Stimulated activated CD8-positive, alpha-beta memory T cell treated with anti-CD3 and anti-CD28 coated beads, Interleukin-12 subunit alpha, Interleukin-12 subunit beta, amount 100 ng/mL, for 24 hours (primary cell): ENCODE results near the gene RCAN3.

Experiments used
- DNase-seq: peaks from one replicate; pipeline ENCODE4 v3.0.0-alpha.2; 2020; ENCODE audit errors: extremely low read depth

Gene RCAN3

DNA sequence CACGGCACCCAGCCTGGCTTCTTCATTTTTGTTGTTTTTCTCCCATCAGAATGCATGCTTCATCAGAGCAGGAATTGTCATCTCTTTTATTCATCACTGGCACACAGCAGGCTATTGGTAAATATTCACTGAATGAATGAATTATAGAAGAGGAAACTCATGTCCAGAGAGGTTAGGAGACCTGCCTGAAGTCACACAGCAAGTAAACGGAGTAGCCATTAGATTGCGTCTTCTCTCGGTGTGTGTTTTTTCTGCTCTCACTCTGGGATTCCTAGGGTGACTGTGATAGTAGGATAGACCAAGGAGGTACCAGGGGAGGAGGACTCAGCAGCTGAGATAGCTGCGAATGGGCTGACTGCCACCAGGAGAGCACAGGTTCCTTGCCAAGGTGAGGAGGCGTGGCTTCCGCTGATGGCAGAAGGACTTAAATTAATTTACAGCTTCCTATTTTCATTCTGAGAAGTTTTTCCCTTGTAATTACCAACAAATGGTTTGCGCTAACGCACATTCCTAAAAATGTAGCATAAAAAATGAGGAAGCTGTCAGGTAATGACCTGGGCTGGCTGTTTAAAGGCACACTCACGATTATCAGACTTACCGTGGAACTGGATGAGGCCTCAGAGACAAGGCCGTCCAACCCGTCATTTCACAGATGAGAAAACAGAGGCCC lies 48.8 kb downstream of the RCAN3 start:
- no peak for DNase-seq

GRCh38 chr1:24551960-24552571 lies 49.4 kb downstream of the RCAN3 start:
- DNase-seq, result no peak

DNA sequence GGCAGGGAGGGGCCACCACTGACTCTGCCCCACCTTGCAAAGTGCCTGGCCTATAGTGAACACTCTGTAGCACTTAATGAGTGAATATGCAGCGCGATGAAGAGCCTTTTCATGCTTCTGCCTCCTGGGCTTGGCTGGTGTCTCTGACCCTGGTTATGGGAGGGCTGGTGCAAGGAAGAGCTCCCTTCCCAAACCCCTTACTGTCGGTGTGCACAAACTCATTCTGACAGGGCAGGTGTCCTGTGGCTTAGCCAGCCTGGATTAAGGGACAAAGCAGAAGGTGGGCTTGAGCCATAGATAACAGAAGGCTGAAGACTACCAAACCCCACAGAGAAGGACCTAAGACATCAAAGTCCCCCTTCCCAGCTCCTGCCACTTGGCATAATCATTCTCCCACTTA lies 51.3 kb downstream of the RCAN3 start:
- DNase-seq, result no peak

DNA sequence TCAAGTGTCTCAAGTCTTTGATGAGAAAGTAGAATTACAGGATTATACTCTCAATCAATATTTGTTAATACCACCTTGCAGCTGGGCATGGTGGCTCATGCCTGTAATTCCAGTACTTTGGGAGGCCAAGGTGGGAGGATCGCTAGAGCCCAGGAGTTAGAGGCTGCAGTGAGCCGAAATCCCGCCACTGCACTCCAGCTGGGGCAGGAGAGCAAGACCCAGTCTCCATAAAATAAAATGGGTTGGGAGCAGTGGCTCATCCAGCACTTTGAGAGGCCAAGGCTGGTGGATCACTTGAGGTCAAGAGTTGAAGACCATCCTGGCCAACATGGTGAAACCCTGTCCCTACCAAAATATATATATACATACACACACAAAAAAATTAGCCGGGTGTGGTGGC lies 52.1 kb downstream of the RCAN3 start:
- DNase-seq, result no peak

DNA sequence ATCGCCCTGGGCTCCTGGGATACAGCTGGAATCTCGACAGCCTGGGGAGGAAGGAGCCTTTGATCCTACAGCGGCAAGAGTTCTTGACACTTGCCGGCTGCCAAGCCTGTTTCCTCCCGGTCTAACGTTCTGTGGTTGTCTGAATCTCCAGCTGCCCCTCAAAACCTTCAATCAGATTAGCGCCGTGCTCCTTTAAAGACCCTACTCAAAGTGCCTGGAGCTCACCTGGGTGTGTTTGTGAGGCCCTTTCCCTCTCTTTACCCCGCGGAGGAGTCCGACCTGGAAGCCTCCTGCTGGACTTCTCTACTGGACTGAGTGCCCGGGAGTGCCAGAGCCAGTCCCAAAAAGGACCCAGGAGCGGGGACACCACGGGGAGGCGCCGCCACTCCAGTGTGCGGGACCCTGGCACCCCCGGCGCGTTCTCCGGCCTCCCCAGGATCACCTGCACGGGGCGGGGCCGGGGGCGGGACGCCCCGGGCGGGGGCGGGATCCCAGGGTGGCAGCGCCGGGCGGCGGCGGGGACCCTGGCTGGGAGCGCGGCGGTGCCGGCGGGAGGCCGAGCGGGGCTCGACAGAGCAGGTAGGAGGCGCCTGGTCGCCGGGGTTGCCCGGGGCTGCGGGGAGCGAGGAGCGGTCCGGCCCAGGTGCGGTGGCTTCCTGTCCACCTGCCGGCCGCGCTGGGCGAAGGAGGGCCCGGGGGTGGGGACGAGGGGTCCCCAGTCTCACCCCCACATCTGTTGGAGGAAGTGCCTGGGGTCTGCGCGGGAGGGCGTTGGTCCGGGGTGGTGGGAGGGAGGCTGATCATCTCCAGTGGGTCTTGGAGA lies 53.2 kb downstream of the RCAN3 start, which contains the start of gene NCMAP:
TSS of gene NCMAP (plus strand) at position 497 of the 823 bp plus-strand sequence. CDS start 39,344 bp downstream, outside the sequence.
- DNase-seq, result no peak

DNA sequence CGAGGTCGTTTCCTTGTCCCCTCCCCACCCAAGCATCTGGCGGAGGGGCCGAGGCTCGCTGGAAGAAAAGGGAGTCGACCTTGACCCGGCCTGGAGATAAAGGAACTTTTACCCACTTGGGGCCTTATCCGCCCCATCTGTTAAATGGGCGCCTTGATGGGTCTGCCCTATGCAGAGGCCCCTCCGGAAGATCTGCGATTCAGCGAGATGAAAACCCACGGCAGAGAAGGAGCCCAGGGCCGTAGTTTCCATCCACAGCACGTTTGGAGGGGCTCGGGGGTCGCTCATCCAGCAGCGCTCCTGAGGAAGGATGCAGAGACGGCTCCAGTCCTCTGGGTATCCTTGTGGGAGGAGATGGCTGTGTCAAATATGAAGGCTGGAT lies 53.8 kb downstream of the RCAN3 start:
- no peak for DNase-seq

DNA sequence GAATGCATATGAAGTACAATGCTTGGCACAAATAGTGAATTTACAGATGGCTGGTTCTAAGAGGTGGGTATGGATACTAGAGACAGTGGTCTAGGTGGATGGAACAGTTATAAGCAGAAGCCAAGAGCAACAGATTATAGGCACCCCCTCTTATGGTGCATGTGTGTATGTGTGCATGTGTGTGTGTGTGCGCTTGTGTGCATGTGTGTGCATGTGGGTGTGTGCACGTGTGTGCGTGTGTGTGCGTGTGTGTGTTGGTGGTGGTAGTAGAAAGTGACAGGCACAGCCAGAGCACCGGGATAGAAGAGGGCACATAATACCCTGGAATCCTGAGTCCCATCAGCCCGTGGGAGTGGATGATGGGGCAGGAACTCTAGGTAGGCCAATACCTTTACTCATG lies 54.6 kb downstream of the RCAN3 start:
- DNase-seq, result no peak

DNA sequence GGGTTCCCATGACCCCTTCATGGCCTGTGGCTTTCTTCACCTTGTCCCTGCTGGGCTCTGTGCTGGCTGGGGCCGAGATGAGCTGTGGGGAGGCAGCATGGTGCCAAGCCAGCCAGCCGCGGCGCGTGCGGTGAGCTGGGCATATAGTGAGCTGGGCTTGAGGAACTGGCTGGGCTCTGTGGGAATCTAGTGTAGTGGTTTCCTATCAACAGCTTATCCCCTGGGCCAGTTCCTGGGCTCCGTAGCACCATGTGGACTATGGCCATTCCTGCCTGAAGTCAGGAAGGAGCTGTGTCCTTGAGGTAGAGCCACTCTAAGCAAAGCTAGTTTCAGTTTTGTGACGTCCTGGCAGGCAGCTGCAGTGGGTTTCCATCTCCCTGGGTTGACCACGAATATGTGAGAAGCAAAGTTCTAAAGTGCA lies 55.1 kb downstream of the RCAN3 start:
- no peak for DNase-seq

DNA sequence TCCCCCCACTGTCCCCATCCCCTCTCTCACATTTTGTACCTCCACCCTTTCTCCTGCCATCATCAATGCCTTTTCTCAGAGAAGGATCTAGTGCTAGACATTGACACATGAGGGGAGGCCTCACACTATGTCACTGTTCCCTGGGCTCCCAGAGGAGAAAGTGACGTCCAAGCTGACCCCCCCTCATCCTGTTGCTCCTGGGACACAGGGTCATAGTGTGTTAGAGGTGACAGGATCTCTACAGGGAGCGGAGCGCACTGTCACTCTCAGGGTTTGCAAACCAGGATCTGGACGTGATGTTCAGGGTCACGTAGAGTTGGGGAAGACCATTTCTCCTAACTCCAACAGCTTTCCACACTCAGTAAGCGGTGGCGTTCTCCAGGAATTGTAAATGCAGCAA lies 55.8 kb downstream of the RCAN3 start:
- no peak for DNase-seq

DNA sequence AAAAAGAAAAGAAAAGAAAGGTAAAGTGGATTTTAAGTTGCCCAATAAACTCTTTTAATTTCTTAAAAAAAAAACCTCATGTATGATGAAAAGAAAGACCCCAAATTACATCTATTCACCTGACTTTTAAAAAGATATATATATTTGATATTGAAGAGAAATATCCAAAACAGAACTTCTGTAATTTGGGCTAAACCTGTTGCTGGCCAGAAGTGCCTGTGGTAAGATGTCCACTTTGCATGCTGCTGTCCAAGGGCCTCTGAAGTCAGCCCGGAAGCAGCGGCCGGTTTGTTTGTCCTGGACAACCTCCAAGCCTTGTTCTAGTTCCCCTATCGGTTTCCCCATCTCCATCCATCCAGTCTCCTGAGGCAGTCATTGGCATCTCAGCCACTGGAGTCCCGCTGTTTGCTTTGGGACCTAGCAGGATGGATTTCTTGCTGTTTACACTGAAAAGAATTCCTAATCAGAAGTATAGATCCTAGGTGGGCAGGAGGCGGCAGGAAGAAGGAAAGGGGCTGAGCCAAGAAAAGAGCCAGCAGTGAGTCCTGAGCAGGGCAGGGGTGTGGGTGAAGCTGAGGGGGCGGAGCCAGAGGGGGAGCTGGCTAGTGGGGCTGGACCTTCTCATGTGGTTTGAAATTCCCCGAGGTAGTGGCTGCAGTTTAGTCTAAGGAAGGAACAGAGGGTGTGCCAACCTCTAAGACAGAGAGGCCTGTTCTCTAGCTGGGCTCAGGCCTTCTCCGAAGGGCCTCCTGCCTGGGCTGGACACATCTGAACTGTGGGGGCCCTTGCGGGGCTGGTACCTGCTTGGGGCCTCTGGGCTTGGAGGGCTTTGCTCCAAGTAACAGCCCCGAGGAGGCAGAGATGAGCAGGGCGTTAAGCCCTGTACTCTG lies 56.5 kb downstream of the RCAN3 start:
- DNase-seq, result no peak

DNA sequence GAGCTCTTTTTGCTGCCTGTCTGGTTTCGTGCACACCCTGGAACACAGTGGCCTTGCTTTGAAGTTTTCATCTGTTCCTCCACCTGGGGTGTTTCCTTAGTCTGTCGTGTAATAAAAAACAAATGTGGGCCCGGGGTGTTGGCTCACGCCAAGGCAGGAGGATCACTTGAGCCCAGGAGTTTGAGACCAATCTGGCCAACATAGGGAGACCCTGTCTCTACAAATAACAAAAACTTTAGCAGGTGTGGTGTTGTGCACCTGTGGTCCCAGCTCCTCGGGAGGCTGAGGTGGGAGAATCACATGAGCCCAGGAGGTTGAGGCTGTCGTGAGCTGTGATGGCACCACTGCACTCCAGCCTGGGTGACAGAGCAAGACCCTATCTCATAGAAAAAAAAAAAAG lies 57.7 kb downstream of the RCAN3 start:
- no peak for DNase-seq

- DNase-seq, result no peak
Observed at GRCh38 chr1:24562625-24563024, 60.0 kb downstream of the RCAN3 start.

DNA sequence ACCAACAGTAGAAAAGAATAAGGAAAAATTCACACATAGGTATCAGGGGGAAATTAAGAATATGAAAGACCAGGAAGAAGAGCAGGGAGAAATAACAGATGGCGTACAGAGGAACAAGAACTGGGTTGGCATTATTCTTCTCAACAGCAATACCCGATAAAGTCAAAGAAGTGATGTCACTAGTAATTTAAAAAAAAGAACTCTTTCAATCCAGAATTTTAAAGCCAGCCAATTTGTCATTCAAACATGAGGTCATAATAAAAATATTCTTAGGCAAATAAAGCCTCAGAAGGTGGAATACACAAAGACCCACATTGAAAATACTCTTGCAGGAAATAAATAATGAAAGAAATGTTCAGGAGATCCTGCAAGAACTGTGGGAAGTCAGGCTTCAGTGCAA lies 62.1 kb downstream of the RCAN3 start:
- DNase-seq, result no peak

DNA sequence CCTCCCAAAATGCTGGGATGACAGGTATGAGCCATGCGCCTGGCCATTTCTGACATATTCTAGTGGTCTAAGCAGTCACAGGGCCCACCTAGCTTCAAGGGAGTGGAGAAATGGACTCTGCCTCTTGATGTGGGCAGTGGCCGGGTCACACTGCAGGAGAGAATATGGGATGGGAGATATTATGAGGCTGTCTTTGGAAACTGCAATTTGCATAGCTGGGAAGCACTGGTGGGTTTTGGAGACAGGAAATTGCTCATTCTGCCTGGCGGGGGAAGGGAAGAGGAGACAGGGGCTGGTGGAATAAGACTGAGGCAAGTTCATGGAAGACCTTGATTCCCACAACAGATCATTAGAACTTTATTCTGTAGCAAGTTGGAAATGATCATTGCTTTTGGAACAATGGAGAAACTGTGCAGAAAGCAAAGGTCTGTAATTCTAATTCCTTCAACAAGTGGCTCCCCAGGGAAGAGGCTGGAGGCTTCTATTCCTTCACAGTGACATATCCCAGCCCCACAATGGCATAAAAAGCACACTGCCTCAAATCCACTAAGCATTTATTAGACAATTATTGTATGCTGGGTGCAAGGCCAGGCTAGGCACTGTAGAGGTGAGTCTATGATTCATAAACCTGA lies 63.7 kb downstream of the RCAN3 start:
- no peak for DNase-seq

DNA sequence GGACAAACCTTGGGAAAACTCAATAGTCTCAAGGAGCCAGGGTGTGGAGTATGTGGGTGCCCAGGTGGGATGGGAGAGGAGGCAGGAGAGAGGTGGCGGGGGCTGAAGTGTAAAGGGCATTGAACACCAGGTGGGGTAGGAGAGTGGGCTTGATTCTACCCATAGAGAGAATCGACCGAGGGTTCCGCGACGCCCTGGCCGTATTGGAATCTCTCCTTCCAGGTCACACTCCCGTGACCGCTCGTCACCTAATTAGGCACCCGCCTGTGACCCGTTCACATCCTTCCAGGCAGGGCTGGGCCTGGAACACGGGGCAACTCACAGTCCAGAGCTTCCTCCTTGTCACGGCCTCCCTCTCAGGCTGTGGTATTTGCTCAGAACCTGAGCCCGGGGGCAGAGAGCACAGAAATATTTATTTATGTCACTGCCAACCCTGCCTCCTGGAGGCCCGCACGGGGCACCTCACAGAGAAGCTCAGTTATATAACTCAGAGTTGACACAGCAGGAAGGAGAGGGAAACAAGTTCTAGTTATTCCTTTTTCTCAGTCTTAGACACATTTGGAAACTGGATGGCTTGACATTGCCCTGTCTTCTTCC lies 65.3 kb downstream of the RCAN3 start:
- DNase-seq, result no peak

DNA sequence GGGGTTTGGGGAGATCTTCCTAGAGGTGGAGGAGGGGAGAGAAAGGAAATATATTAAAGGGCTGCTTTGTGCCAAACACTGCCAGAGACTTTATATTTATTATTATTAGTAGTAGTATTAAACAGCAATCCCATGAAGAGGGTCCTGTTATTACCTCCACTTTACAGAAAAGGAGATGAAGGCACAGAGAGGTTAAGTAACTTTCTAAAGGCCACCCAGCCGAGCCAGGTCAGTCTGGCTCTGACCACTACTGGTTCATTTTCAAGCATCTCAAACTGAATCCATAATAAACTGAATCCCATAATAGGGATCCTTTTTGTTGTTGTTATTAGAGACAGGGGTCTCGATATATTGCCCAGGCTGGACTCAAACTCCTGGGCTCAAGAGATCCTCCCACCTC lies 65.8 kb downstream of the RCAN3 start:
- DNase-seq, result no peak

DNA sequence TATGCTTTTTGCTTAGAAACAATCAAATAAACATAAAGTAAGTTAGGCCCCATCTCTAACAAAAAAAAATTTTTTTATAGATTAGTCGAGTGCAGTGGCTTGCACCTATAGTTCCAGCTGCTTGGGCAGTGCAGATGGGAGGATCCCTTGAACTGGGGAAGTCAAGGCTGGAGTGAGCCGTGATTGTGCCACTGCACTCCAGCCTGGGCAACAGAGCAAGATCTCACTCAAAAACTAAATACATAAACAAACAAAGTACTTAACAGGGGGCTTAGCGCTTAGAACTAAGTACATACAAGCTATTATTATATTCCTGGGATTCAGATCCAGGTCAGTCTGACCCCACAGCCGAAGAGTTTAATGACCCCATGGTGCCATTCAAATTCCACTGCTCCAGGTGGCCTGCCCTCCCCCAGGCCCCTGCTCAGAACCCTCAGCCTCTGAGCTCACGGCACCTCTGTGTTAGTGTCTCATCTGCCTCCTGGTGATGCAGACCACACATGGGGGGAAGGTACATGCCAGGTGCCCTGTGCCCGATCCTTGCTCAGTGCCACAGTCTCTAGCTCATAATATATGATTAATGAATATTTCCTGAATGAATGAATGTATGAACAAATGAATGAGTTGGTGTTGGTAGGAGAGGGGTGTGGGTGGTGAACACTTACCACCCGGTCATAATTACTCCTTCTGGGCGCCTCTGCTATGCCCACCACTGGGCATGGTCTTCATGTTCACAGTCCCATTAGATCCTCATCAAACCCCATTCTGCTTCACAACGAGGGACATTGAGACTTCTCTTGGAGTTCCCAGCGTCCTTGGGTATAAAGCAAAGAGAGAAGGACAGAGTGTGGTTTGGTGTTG lies 67.9 kb downstream of the RCAN3 start:
- DNase-seq, result no peak

DNA sequence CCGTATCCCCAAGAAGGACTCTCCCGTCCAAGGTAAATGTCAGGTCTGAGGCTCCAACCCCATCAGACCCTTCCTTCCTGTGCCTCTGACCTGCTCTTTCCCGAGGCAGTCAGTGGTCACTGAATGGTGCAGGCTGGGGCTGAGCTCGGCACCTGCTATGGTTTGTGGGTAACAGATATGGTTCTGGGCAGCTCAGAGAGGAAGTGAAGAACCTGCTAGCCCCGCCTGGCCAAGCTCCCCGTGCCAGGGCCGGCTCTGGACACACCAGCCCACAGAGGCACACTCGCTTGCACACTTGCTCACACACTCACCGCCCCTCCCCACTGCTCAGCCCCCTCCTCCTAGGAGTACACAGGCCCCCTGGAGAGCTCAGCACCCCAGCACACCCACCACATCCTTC lies 69.7 kb downstream of the RCAN3 start:
- no peak for DNase-seq

GRCh38 chr1:24575905-24576587 lies 73.4 kb downstream of the RCAN3 start:
- DNase-seq, result no peak
